GM19043 (cell line): ENCODE measurements around the gene NSMF.

ENCODE experiments used
- ATAC-seq: cut with Tn5 transposase; IDR thresholded peaks from one replicate; pipeline ENCODE4 v1.9.1; 2021; ENCODE audit warnings: low read depth; ENCODE audit not compliant: unreplicated experiment

NSMF gene

DNA sequence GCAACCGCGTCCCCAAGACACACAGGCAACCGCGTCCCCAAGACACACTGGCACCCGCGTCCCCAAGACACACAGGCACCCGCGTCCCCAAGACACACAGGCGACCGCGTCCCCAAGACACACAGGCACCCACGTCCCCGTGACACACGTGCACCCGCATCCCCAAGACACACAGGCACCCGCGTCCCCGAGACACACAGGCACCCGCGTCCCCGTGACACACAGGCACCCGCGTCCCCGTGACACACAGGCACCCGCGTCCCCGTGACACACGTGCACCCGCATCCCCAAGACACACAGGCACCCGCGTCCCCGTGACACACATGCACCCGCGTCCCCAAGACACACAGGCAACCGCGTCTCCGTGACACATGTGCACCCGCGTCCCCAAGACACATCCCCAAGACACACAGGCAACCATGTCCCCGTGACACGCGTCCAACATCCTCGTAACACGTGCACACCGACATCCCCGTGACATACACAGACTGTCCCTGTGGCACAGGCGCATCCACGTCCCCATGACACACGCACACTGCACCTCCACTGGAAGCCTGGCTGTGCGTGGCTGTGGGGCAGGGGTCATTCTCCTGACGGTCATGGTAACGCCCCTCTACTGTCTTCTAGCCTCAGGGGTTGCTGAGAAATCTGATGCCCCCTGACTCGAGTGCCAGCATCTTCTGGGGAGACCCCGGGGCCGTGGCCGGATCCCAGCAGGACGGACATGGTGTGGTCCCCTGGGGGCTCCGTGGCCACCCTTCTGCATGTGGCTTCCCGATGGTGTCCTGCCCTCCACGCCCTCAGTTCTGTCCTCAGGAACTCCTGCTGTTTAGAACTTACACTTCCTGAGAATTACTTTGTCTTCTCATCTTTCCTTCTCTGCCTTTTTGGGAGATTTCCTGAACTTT, 60.3 kb downstream of the NSMF start:
- no peak for ATAC-seq

DNA sequence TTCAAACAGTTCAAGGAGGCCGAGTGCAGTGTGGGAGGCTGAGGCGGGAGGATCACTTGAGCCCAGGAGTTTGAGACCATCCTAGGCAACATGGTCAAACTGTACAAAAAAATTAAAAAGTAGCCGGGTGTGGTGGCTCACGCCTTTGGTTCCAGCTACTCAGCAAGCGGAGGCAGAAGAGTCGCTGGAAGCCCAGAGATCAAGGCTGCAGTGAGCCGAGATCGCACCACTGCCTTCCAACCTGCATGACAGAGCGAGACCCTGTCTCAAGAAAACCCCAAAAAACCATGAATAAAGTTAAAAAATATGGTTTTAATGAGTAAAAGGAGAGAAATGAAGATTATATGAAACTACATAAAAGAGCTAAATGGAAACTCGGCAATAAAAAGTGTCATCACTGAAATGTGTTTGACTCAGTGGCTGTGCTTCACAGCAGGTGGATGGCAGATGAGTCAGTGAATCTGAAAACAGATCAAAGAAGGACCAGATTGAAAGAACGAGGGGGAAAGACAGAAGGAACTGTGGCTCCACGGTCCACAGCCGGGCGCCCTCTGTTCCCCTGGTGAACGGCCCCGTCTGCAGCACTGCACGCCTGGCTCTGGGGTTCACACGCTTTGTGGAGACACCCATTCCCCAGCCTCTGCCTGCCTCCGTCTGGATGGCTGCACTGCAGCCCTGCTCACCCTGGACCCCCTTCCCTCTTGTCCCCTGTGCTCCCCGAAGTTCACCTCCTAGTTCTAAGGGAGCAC, 61.3 kb downstream of the NSMF start:
- no peak for ATAC-seq
